VCaP (cell line): ENCODE measurements around the gene HRK.
A peak's percentile ranks its signal among the peaks of the same experiment; 100 is the strongest.

Source experiments
- H3K27ac ChIP-seq: fragments of 450-650 bp; 2 replicates; pipeline ENCODE4 v1.5.1; 2017
- CTCF ChIP-seq: fragments of 450-650 bp; conservative IDR thresholded peaks from 2 replicates; pipeline ENCODE4 v1.5.1; 2017; ENCODE audit warnings: mild to moderate bottlenecking, moderate library complexity

Gene HRK

GRCh38 chr12:116915326-116915725 is 34.1 kb upstream of the HRK start:
- no peak overlapping the region for H3K27ac ChIP-seq
- TF ChIP-seq CTCF, result no peak

- TF ChIP-seq CTCF, result no peak
- peak within 1 kb of the TSS; percentile 85 for H3K27ac ChIP-seq
Observed at GRCh38 chr12:116910645-116911451, 29.6 kb upstream of the HRK start, which contains the start of gene FBXW8. Gene FBXW8 (plus strand): TSS chr12:116910950. CDS start chr12:116911038, 88 bp downstream.

GRCh38 chr12:116910280-116910644 is 29.0 kb upstream of the HRK start:
- peak overlapping the region; percentile 85 for H3K27ac ChIP-seq
- TF ChIP-seq CTCF, result no peak

- no peak for TF ChIP-seq CTCF
- no peak overlapping the region for H3K27ac ChIP-seq
Observed at GRCh38 chr12:116906285-116906684, 25.0 kb upstream of the HRK start.

GRCh38 chr12:116903818-116904217 is 22.6 kb upstream of the HRK start:
- TF ChIP-seq CTCF, result no peak
- no peak overlapping the region for H3K27ac ChIP-seq

- no peak for TF ChIP-seq CTCF
Observed at GRCh38 chr12:116901612-116902011, 20.4 kb upstream of the HRK start.

GRCh38 chr12:116898669-116899068 is 17.4 kb upstream of the HRK start:
- no peak overlapping the region for H3K27ac ChIP-seq
- no peak for TF ChIP-seq CTCF

More at GRCh38 chr12:116901612-116902011, 20.4 kb upstream of the HRK start:
- H3K27ac ChIP-seq, result no peak overlapping the region
